ENCODE data around the gene THOC5.

Gene THOC5

GRCh38 chr22:29518427-29518826 lies 35.1 kb downstream of the THOC5 start:
- TF ChIP-seq CTCF (IDR thresholded peaks at IDR 0.05; ENCODE audit: low read depth, low read length): no peak
- no peak overlapping the region for H3K4me3 ChIP-seq (ENCODE audit: low read depth, low read length)

GRCh38 chr22:29517215-29517908 lies 36.2 kb downstream of the THOC5 start:
- H3K4me3 ChIP-seq (ENCODE audit: low read depth, low read length): no peak overlapping the region
- no peak for TF ChIP-seq CTCF (IDR thresholded peaks at IDR 0.05; ENCODE audit: low read depth, low read length)

GRCh38 chr22:29512031-29512430 lies 41.5 kb downstream of the THOC5 start:
- H3K4me3 ChIP-seq (ENCODE audit: low read depth, low read length): no peak overlapping the region
- TF ChIP-seq CTCF (IDR thresholded peaks at IDR 0.05; ENCODE audit: low read depth, low read length): no peak

- TF ChIP-seq CTCF (IDR thresholded peaks at IDR 0.05; ENCODE audit: low read depth, low read length): no peak
- H3K4me3 ChIP-seq (ENCODE audit: low read depth, low read length): no peak overlapping the region
Observed at GRCh38 chr22:29511126-29511862, 42.3 kb downstream of the THOC5 start.

- no peak for TF ChIP-seq CTCF (IDR thresholded peaks at IDR 0.05; ENCODE audit: low read depth, low read length)
- H3K4me3 ChIP-seq (ENCODE audit: low read depth, low read length): no peak overlapping the region
Observed at GRCh38 chr22:29510542-29510941, 43.0 kb downstream of the THOC5 start.

- TF ChIP-seq CTCF (IDR thresholded peaks at IDR 0.05; ENCODE audit: low read depth, low read length): no peak
- H3K4me3 ChIP-seq (ENCODE audit: low read depth, low read length): no peak overlapping the region
Observed at GRCh38 chr22:29509815-29510214, 43.7 kb downstream of the THOC5 start.

GRCh38 chr22:29509298-29509697 lies 44.3 kb downstream of the THOC5 start:
- TF ChIP-seq CTCF (IDR thresholded peaks at IDR 0.05; ENCODE audit: low read depth, low read length): no peak
- no peak overlapping the region for H3K4me3 ChIP-seq (ENCODE audit: low read depth, low read length)
